ENCODE data around the gene DLX3.

DNA sequence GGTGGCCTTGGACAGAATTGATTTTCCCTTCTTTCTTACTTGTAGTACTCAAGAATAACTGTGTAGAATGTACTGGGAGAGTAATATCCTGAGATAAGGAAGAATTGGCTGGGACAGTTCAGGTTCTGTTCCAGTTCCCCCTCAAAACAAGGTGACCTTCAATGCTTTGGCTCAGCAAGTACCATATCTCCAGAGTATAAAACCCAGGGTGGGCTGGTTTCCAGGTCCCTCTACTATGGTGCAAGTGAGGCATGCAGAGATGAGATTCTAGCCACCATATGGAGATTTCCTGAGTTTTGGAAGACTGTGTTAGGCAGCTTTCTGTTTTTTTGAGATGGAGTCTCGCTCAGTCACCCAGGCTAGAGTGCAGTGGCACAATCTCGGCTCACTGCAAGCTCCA, 18.1 kb upstream of the DLX3 start:
- TF ChIP-seq, protein P1, sequence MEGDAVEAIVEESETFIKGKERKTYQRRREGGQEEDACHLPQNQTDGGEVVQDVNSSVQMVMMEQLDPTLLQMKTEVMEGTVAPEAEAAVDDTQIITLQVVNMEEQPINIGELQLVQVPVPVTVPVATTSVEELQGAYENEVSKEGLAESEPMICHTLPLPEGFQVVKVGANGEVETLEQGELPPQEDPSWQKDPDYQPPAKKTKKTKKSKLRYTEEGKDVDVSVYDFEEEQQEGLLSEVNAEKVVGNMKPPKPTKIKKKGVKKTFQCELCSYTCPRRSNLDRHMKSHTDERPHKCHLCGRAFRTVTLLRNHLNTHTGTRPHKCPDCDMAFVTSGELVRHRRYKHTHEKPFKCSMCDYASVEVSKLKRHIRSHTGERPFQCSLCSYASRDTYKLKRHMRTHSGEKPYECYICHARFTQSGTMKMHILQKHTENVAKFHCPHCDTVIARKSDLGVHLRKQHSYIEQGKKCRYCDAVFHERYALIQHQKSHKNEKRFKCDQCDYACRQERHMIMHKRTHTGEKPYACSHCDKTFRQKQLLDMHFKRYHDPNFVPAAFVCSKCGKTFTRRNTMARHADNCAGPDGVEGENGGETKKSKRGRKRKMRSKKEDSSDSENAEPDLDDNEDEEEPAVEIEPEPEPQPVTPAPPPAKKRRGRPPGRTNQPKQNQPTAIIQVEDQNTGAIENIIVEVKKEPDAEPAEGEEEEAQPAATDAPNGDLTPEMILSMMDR (IDR thresholded peaks at IDR 0.05) = no peak
- TF ChIP-seq ZFX (IDR thresholded peaks at IDR 0.05; ENCODE audit: borderline replicate concordance) = no peak

Measured in 22Rv1 (cell line).